Activated CD4-positive, CD25-positive, alpha-beta regulatory T cell treated with anti-CD3 and anti-CD28 coated beads, Interleukin-2, amount 50 U/mL, for 72 hours (primary cell): ENCODE data around the gene QPCT.
"Not testable (repeated sequence)": the region's sequence is repeated elsewhere in the genome, so short reads cannot be mapped to it uniquely, and the experiment has no call there.

ENCODE experiments used
- DNase-seq: peaks from one replicate; pipeline ENCODE4 v3.0.0; 2021

The QPCT gene

DNA sequence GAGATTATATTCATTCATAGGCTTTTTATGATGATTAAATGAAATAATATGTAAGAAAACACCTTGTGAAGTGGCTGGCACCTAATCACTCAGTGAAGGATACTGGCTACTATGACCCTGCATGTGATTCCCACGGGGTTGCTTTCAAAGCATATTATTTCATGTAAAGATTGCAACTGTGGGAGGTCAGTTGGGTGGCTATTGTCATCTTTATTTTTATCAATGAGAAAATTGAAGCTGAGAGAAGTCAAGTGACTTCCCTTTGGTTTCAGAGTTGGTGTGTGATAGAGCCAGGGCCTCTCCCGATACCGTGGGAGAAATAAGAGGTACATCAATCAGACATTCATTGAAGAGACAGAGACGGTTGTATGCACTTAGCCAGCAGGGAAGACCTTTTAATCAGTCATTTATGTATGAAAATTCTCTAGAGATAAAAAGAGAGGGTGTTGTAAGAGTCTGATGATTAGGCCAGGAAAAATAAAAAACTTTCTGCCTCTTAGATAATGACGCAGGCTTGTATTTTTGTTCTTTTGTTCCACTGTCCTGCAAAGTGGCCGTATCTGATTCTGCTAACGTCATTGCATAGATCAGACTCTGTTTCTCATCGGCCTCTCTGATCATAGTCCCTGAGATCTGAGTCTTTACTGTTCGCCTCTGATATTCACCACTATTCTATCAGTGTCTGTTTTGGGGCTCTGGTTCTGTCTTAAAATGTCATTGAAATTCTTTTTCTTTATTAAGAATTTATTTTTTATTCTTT is 50.5 kb downstream of the QPCT start:
- DNase-seq, result no peak

DNA sequence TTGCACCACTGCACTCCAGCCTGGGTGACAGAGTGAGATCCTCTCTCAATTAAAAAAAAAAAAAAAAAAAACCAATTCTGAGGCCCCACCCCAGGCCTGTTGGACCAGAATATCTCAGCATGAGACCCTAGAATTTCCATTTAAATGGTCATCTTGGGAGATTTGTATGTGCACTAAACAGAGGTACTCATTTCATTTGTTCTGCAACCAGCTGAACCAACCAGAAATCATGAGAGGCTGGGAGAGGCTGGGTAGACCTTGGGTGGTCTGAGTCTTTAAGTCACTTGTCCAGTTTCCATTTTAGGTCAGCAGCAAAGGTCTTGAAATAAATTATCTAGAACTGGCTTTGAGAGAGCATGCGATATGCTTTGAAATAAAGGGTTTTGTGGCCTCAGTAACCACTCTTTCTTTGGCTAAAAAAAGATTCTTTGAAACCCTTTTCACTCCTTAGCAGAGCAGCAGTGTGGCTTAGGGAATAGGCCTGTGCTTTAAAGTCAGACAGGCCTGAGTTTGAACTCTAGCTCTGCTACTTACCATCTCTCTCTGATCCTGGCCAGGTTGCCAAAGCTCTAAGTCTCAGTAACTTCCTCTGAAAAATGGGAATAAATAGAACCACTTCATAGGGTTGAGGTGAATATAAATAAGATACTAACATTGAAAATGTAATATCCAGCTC is 52.6 kb downstream of the QPCT start:
- DNase-seq, result no peak

DNA sequence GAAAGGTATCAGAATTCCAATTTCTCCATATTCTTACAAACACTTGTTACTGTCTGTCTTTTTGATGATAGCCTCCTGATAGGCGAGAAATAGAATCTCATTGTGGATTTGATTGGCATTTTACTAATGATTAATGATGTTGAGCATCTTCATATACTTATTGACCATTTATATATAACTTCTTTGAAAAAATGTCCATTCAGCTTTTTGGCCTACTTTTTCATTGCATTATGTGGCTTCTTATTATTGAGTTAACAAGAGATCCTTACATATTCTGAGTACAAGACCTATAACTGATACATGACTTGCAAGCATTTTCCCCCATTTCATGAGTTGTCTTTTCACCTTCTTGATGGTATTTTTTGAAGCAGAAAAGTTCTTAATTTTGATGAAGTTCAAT is 54.6 kb downstream of the QPCT start:
- DNase-seq, result no peak

GRCh38 chr2:37400041-37400440 is 55.6 kb downstream of the QPCT start:
- DNase-seq, result no peak

- no peak for DNase-seq
These were observed 58.2 kb downstream of the QPCT start for GRCh38 chr2:37402636-37403035.

- no peak for DNase-seq
These were observed 61.4 kb downstream of the QPCT start for GRCh38 chr2:37405781-37406180.

- no peak for DNase-seq
These were observed 67.8 kb downstream of the QPCT start for GRCh38 chr2:37412231-37412630.

- DNase-seq, result not testable (repeated sequence)
These were observed 69.6 kb downstream of the QPCT start for GRCh38 chr2:37413911-37414469.

DNA sequence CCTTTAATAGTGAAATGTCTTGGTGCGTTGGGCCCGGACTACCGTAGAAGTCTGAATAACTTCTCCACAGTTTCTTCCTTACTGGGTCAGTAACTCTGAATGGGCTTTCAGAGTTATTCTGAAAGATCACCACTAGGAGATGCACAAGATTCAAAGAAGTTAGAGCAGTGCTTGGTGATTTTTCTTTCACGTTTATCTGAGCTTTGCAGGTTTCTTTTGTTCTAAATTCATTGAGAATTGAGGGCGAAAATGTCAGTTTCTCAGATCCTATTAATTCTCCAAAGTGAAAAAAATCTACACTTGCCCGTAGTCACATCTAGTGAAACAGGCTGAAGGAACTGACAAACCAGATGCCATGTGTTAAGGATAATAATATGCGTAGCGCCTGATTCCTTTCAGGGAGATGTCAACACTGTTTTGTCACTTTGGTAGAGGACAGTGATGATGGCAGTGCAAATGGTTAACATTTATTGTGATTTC is 70.1 kb downstream of the QPCT start:
- DNase-seq, result no peak

GRCh38 chr2:37415128-37415820 is 70.8 kb downstream of the QPCT start:
- DNase-seq, result no peak

- DNase-seq, result no peak
These were observed 72.9 kb downstream of the QPCT start for GRCh38 chr2:37417321-37417720.

DNA sequence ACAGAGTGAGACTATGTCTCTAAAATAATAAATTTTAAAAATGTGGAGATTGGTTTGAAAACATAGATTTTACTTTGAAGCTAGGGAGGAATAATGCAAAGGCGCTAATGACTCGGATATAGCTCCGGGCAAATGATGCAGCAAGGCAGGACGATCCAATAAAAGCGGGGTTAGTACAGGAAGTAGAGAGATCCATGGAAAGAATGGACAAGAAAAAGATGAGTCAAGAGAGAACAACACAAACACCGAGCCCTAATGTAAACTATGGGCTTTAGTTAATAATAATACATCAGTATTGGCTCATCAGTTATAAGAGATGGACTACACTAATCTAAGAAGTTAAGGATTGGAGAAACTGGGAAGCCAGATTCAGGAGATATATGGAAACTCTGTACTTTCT is 74.5 kb downstream of the QPCT start:
- no peak for DNase-seq

DNA sequence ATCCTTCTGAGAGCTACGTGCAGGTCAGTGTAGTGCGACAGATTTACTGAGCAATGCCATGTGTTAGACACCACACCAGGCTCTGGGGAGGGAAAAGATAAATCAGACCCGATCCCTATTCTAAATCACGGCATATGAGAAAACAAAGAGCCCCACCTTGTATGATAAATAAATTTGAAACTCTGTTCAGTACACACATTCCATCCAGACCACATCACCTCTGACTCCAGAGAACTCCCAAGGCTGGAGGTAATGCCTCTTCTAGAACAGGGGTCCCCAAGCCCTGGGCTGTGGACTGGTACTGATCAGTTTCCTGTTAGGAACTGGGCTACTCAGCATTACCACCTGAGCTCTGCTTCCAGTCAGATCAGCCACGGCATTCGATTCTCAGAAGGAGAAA is 77.3 kb downstream of the QPCT start:
- no peak for DNase-seq

GRCh38 chr2:37422816-37423215 is 78.4 kb downstream of the QPCT start:
- no peak for DNase-seq
